ENCODE results near the gene KLRB1.
"Not testable (repeated sequence)": the region's sequence is repeated elsewhere in the genome, so short reads cannot be mapped to it uniquely, and the experiment has no call there.

KLRB1 gene

DNA sequence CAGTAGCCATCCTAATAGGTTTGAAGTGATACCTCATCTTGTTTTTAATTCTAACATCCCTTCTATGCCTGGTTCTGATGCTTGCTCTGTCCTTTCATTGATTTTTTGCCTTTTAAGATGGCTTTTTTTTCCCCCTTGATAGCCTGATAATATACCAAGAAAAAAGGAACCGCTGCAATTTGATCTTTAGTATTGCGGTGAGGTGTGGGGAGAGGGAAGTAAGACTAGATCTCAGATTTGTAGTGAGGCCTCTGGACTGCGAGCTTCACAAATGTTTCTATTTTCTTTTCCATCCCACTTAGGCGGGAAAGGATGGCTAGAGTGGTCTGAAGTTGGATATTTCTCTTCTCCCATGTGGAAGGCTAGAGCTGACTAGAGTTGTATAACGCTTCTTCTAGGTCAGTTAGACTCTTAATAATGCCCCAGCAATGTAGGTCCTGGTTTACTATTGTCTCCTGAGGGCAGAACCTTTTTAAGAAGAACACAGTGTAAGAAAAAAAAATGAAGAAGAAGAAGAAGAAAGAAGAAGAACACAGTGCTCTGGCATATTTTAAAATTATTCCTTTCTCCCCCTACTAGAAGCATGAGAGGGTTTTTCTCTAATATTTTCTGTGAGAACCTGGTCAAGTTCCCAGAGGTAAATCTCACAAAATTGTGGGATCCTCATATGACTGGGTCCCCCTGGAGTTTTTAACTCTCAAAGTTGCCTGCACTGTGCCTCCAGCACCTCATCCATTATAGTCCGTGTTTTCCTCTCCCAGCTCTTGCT lies 11.9 kb upstream of the KLRB1 start:
- DNase-seq = no peak

DNA sequence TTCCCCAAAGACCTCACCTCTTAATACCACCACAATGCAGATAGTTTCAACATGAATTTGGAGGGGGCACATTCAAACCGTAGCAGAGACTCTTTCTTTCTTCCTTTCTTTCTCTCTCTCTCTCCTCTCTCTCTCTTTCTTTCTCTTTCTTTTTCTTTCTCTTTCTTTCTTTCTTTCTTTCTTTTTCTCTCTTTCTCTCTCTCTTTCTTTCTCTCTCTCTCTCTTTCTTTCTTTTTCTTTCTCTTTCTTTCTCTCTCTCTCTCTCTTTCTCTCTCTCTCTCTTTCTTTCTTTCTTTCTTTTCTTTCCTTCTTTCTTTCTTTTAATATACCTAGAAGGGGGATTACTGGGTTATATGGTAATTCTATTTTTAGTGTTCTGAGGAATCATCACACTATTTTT lies 11.2 kb upstream of the KLRB1 start:
- not testable (repeated sequence) for DNase-seq

DNA sequence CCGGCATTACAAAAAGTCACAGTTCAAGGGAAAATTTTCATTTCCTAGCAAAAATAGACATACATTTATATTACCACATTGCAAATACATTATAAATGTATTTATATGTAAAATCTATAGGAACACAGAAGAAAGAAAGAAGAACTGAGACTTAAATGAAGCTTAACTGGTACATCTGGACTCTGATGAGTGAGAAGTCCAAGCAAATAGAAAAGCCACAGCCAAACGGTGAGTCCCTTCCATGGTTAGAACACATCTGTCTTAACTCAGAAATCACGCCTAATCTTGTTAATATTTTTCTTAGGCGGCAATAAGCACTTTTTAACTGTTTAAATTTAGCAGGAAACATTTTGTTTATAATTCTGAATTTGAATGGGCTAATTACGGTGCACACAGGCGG lies 9.4 kb upstream of the KLRB1 start:
- no peak for DNase-seq

DNA sequence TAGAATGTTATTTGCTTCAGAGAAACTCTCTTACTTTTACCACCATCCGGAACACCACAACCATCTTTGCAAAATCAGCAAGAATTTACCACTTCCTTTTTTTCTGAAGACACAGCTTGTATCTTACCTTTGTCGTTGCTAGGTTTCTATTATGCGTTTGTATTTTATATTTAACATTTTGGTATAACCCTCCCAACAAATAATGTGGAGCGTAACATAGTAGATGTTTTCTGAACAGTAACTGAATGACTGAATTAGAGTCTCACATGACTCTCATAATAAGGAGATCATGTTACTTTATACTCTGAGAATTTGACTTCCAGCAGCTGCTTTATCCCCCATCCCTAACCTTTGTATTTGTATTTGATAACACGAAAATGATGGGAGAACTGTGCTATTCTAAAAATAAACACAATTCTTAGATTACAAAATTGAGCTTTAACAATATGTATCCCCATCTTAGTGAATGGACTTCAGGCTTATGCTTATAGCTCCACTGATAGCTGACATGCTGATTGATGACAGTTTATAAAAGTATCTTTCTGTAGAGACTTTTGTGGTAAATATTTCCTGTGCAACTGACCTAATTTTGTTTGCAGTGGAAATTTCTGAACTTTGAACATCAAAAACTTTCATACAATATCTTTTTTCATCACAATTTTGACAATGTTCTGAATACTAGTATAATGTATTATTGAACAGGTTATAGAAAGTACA lies 7.9 kb upstream of the KLRB1 start:
- peak in 3 of 6 experiments; percentile 68 to 76 (median 71) for DNase-seq

DNA sequence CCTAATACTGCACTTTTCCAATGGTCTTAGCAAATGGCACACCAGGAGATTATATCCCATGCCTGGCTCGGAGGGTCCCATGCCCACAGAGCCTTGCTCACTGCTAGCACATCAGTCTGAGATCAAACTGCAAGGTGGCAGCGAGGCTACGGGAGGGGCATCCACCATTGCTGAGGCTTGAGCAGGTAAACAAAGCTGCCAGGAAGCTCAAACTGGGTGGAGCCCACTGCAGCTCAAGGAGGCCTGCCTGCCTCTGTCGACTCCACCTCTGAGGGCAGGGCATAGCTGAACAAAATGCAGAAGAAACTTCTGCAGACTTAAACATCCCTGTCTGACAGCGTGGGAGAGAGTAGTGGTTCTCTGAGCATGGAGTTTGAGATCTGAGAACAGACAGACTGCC lies 2.9 kb upstream of the KLRB1 start:
- DNase-seq = peak in 2 of 6 experiments; percentile 5 to 6

DNA sequence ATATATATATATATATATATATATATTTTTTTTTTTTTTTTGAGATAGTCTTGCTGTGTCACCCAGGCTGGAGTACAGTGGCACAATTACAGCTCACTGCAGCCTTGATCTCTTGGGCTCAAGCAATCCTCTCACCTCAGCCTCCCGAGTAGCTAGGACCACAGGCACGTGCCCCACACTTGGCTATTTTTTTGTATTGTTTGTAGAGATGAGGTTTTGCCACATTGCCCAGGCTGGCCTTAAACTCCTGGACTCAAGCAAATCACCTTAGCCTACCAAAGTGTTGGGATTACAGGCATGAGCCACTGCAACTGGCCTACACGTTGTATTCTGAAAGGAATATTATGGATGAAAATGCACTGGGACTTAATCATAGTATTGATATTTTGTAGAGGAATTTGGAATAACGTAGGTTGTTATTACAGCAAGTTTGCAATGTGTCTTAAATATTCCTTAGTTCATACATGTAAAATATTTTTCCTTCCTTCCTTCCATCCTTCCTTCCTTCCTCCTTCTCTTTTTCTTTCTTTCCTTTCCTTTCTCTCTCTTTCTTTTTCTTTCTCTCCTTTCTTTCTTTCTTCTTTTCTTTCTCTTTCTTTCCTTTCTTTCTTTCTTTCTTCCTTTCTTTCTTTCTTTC lies 862 bp downstream of the KLRB1 start:
- no peak for DNase-seq

DNA sequence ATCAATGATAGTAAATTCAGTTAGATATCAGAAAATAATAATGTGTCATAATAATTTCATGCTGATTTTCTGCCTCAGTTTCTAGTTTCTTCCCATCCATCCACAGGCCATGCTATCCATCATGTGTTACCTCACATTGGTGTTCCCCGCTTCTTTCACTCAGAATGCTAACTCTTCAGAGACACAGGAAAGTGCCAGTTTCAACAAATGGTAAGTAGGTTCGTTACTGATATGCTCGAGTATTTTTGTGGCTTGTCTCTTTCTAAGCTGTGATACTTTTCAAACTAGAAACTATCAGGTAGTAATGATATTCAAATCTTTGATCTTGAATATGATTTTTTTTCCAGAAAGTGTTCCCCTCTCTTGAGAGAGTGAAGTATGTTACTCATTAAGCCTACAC lies 1.5 kb downstream of the KLRB1 start:
- DNase-seq = no peak

DNA sequence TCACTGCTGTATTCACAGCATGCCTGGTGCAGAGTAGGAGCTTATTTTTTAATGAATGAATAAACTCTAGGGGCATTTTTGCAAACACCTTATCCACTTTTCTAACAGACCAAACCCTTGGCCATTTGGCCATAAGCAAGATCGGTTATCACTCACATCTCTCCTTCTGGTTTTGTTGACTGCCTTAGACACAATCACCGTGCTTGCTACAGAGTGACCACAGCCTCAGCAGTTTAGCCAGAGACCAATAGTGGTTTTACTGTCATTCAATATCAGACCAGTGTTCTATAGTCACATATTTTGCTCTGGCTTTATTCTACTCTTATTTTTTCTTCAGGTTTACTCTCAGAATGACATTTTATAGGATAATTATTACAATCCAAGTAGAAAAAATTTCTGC lies 2.2 kb downstream of the KLRB1 start:
- DNase-seq = no peak

DNA sequence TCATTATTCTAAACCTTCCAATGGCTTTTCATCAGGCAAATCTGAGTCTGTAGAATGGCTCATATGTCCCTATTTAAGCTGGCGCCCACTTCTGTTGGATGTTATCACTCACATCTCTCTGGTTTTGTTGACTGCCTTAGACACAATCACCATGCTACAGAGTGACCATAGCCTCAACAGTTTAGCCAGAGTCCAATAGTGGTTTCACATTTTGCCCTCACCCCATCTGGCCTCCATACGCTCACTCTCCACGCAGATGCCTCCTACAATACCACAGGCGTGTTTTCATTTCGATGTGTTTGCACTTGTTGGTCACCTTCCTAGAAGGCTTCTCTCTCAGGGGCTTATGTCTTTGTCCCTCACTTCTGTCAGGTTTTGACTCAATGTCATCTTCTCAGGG lies 3.4 kb downstream of the KLRB1 start:
- DNase-seq = no peak

DNA sequence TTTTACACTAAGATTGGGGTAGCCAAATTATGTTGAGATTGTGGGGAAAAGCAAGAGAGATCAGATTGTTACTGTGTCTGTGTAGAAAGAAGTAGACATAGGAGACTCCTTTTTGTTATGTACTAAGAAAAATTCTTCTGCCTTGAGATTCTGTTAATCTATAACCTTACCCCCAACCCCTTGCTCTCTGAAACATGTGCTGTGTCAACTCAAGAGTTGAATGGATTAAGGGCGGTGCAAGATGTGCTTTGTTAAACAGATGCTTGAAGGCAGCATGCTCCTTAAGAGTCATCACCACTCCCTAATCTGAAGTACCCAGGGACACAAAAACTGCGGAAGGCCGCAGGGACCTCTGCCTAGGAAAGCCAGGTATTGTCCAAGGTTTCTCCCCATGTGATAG lies 7.3 kb downstream of the KLRB1 start:
- not testable (repeated sequence) for DNase-seq

DNA sequence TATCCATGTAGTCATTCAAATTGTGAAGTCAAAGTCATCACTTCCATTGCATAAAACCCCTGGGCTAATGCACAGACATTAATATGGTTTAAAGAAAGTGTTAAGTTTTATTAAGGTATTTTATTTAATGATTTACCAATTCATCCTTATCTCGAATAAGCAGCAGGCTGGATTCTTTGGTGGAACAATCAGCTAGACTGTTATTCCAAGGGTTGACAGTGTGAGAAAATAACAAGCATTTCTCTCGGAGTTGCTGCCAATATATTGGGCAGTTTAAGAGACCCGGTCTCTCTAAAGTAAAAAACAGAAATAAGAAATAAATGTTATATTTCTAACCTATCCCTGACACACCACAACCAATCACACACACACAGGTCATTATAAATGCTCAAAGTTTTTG lies 9.4 kb downstream of the KLRB1 start:
- no peak for DNase-seq

DNA sequence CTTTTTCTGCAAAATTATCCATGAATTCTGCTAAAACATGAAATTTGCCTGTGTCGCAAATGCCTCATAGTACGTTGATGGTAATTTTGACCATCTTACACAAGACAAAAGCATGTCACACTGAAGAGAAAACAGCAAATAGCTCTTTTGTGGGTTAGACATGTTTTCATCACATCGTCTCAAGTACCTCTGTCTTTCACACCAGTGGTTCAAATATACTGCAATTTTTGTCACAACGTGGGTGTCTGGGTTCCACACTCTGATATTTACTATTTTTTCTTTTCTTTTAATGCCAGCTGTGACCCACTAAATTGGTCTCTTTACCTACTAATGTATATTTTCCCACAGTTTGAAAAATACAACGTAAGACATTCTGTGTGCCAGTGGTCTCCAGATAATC lies 10.4 kb downstream of the KLRB1 start:
- DNase-seq = no peak

DNA sequence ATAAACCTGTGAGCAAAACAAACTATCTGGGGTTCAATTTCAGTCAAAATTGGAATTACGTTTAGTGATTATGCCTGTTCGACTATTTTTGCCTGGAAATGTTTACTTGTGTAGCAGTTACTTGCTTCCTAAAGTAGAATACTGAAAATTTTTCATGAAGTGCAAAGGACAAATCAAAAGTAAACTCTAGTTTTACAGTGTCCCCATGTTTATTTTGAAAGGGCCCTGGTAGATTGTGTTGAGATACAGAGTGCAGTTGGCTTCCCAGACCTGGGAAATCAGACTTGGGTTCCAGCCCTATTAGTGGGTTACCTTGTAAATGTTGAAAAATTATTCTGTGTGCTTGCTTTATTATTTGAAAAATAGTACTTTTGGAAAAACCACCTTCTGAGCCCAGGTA lies 17.3 kb downstream of the KLRB1 start:
- no peak for DNase-seq

DNA sequence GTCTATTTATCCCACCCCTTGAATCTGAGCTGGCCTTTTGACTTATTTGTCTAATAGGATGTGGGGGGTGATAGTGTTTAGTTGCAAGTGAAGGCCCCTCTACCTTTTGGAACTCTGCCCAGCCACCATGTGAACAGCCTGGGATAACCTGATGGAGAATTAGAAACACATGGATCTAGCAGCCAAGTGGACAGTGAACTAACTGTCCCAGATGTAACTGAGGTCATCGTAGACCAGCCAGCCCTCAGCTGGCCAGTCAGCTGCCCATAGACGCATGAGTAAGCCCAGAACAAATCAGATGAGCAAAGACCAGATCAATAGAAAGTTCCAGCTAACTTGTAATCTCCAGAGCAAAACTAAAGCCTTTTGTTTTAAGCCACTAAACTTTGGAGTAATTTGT lies 19.0 kb downstream of the KLRB1 start:
- no peak for DNase-seq

DNA sequence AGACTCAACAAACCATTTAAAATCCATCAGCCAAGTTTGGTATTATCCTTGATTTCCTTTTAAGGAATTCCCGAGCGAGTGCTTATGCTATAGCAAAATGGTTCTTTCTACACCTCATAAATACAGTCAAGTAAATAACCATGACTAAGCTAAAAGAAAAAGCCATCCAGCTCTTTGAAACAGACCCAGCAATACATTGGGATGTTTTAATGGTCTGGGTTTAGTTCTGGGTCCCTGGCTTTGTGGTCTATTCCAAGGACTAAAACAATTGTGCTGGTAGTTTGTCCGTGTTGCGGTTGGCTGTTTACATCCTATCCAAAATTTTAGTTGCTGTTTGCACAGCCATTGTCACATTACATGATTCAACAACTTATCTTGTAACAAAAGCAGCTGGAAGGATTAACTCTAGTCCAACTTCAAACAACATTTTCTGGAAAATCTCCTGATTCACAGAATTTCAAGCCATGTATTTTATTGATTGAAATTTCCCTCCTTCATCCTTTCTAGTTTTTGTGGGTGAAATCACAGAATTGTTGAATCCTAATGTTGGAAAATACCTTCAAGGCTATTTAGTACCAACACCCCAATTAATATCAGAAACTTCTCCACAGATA lies 19.6 kb downstream of the KLRB1 start:
- no peak for DNase-seq

DNA sequence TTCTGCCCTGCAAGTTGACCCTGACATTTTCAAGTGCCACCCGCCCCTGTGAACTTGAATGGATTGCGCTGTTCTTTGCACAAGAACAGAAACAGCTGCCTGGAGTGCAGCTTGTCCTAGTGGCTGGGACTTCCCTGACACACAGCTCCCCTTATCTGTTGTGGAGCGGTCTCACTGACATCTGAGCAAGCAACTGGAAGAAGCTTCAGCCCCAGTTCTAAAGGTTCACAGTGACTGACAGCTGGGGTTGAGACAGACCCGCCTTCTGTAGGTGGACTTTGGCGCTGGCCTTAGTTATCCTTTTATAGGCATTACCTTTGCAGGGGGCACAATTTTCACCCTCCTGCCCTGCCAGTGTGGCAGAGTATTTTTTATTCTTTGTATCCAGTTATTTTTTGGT lies 30.0 kb downstream of the KLRB1 start:
- DNase-seq = not testable (repeated sequence)

DNA sequence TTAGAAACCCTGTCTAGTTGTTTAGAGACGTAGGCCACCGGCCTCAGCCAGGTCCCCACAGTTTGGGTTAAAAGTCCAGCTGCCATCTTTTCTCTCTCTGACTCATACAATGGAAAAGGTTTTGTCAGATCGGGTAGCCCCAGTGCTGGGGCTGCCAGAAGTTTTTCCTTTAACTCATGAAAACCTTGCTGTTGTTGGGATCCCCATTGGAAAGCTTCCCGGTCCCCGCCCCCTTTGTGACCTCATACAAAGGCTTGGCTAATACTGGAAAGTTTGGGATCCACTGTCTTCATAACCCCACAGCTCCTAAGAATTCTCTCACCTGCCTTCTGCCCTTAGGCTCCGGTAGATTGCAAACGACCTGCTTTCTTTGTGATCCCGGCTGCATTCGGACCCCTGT lies 40.6 kb downstream of the KLRB1 start:
- not testable (repeated sequence) for DNase-seq

DNA sequence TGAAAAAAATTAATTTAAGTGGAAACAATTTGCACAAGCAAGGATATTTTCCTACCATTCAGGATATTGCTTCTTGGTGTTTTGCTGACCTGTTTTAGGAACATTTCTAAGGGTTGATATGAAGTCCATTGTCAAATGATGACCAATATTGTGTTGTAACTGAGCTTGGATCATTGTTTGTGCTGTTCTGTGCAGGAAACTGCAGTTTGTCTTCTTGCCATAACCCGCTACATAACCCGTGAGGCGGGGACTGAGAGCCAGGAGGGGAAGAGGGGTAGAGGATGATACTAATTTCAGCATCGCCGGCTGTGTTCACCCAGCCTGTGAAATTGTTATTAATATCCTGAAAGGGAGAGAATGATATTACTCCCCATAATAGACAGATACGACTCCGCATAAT lies 41.6 kb downstream of the KLRB1 start:
- not testable (repeated sequence) for DNase-seq

DNA sequence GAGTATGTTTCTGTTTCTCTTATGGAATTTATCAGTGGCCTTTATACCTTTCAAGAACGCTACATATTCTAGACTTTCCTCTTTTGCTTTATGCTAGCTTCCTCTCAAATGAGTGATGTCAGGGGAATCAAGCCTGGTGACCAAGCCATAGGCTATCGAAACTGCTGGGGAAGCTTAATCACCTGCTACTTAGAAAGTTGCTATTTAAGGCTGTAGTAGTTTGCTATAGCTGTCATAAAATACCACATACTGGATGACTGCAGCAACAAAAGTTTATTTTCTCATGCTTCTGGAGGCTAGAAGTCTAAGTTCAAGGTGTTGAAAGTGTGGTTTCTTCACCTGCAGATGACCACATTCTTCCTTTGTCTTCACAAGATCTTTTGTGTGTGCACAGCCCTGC lies 43.3 kb downstream of the KLRB1 start:
- not testable (repeated sequence) for DNase-seq

DNA sequence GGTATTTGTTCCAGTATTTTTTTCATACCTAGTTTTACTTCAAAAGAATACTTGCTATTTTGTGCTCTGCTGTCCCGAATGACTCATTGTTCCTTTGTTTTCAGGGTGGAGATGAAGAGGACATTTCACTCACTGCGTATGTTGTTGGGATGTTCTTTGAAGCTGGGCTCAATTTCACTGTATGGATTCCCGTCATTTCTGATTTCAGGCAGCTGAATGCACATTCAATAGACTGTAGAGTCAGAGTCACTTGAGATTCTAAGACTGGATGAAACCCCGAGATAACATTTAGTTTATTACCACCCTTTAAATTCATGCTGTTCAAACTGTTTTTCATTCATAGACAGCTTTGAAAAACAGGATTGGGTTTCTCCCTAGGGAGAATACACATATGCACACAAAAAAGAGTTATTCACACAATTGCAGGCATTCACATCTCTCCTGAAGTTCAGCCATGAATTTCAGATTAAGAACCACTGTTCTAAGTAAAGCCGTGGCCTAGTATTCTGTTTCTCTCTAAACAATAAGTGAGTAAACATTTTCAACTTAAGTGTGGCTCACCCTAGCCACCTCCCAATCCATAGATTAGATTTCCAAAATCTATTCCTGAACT lies 44.8 kb downstream of the KLRB1 start:
- DNase-seq = not testable (repeated sequence)

DNA sequence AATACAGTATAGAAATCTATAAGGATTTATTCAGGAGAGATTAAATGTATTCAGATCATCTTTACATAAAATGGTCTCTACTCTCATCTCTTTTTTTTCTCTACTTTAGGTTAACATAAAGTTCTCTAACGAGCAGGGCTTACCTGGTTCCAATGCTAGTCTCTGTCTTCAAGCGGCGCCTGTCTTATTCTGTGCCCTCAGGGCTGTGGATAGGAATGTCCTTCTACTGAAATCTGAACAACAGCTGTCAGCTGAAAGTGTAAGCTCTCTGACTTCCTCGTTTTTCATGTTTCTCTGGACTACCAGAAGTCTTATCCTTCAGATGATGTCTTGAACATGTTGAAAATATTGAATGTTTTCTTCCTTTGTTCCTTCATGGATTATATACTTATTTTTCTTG lies 62.2 kb downstream of the KLRB1 start:
- not testable (repeated sequence) for DNase-seq

All from stimulated activated naive CD4-positive, alpha-beta T cell (primary cell).